AG04450 (cell line): Measurements from ENCODE around the gene KDSR. TPM values are rescaled to one million over a fixed set of nuclear protein-coding genes. Genes with fewer than 3 reads are reported as not detected.

Experiments
- CTCF ChIA-PET: fragments of 300-600, 350-600 bp; formaldehyde crosslinking; extraction: SDS; loops from one replicate; lab custom pipeline; 2022; ENCODE audit warnings: antibody characterized with exemption, inconsistent platforms; lab: Charles Lee
- POLR2A ChIA-PET: fragments of 350-600 bp; formaldehyde crosslinking; extraction: SDS; loops from one replicate; lab custom pipeline; 2021; ENCODE audit warnings: antibody characterized with exemption, inconsistent platforms; lab: Yijun Ruan, JAX
- DNase-seq: peaks from one replicate; pipeline ENCODE4 v3.0.0-alpha.2; 2011; ENCODE audit warnings: low read depth, low spot score
- H3K27ac ChIP-seq: one replicate; pipeline ENCODE4 v1.5.1; 2012; ENCODE audit warnings: low read depth, low read length, control low read depth
- H3K27me3 ChIP-seq: one replicate; pipeline ENCODE4 v1.6.0; 2012; ENCODE audit warnings: low read length; ENCODE audit not compliant: control insufficient read depth, insufficient read depth
- H3K4me3 ChIP-seq: 2 replicates; pipeline ENCODE4 v1.5.1; 2011; ENCODE audit warnings: mild to moderate bottlenecking, low read depth, low read length, control low read depth
- H3K9me3 ChIP-seq: 2 replicates; pipeline ENCODE4 v1.5.1; 2012; ENCODE audit warnings: low read length; ENCODE audit not compliant: control insufficient read depth, insufficient read depth
- polyA plus RNA-seq: library from polyadenylated mRNA; depleted of rRNA; stranded (reverse); fragments of >200 nt; gene quantifications from 2 replicates; pipeline ENCODE4 v1.2.3, GENCODE V29; 2011
- TF ChIP-seq, protein P1 (sequence below): IDR thresholded peaks from 2 replicates; pipeline ENCODE4 v1.5.1; 2011; ENCODE audit warnings: low read depth, low read length, control low read depth, inconsistent platforms

Gene KDSR
- polyA plus RNA-seq, 1 experiment = 39.9 TPM

DNA sequence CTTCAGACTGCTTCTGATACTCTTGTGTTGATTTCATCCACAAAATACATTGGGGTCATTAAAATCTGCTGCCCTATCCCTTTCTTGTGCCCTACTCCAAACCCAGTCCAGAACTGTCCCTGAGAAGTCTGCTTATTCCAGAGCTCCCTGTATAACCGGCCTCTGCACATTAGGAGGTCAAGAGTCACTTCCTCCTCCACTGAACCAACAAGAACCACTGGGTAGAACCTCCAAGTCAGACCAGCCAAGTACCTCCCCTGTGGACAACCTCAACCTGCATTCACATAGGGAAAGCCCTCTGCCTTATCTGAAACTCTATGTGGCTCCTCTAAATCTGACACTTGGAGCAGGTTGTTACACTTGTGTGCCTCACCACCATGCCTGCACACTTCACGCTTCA, 22.1 kb downstream of the KDSR start:
- no peak overlapping the region for H3K4me3 ChIP-seq
- TF ChIP-seq, protein P1, sequence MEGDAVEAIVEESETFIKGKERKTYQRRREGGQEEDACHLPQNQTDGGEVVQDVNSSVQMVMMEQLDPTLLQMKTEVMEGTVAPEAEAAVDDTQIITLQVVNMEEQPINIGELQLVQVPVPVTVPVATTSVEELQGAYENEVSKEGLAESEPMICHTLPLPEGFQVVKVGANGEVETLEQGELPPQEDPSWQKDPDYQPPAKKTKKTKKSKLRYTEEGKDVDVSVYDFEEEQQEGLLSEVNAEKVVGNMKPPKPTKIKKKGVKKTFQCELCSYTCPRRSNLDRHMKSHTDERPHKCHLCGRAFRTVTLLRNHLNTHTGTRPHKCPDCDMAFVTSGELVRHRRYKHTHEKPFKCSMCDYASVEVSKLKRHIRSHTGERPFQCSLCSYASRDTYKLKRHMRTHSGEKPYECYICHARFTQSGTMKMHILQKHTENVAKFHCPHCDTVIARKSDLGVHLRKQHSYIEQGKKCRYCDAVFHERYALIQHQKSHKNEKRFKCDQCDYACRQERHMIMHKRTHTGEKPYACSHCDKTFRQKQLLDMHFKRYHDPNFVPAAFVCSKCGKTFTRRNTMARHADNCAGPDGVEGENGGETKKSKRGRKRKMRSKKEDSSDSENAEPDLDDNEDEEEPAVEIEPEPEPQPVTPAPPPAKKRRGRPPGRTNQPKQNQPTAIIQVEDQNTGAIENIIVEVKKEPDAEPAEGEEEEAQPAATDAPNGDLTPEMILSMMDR = no peak
- H3K9me3 ChIP-seq = no peaks in the 10 kb centered on the region
- POLR2A ChIA-PET = no interaction called here
- H3K27ac ChIP-seq = no peak overlapping the region
- CTCF ChIA-PET = interaction anchor here (1.0 kb wide), 1 partner anchor 94 kb away, joined by 5 read pairs; no protein-coding TSS in a partner anchor
- H3K27me3 ChIP-seq = no peaks in the 10 kb centered on the region
- no peak for DNase-seq

DNA sequence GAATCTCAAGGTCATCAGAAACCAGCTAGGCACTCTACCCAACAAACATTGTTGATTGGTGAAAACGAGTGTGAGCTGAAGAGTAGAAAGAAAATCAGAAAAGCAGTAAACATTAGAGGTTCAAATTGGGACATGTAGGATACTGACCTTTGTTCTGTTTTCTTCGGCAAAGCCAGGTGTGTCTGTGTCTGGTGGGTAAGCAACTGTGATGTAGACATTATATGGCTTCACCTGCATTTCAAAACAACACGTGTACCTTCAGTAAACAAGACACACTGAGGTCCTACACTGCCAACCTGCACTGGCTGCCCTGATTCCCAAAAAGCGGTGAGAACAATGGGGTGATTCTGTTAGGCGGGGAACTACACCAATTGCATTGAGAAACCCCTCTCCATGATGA, 22.7 kb downstream of the KDSR start:
- TF ChIP-seq, protein P1 = no peak
- Histone ChIP-seq H3K9me3 (no peaks in the 10 kb centered on the region), H3K27me3 (no peaks in the 10 kb centered on the region), H3K4me3 (no peak overlapping the region), H3K27ac (no peak overlapping the region)
- ChIA-PET POLR2A (no interaction called here), CTCF (interaction anchor here (1.0 kb wide), 1 partner anchor 95 kb away, joined by 5 read pairs; no protein-coding TSS in a partner anchor)
- no peak for DNase-seq

DNA sequence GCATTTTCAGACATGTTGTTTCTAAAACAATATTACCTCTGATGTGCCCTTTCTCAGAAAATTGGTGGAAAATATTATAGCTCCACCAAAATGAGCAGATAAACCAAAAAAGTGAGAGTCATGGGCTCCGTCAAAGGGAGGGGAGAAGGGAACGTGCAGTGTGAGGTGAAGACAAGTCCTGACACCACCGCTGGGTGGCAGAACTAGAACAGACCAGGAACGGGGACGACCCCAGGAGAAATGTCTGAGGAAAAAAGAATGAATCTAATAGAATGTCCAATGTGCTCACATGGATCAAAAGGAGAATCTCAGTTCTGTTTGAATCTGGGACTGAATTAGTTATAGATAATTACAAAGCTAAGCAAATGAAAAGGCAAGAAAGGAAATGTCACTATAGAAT, 24.8 kb downstream of the KDSR start:
- Histone ChIP-seq H3K9me3 (no peaks in the 10 kb centered on the region), H3K27ac (no peak overlapping the region), H3K27me3 (no peaks in the 10 kb centered on the region), H3K4me3 (no peak overlapping the region)
- TF ChIP-seq, protein P1 = peak; percentile 64
- CTCF ChIA-PET = interaction anchor here (0.5 to 5.1 kb wide), 16 partner anchors 10 to 347 kb away, joined by 3 to 93 read pairs (median 4); partner anchors contain the start of gene BCL2
- no peak for DNase-seq
- POLR2A ChIA-PET = interaction anchor here (0.7 kb wide), 1 partner anchor 24 kb away, joined by 5 read pairs; no protein-coding TSS in a partner anchor

DNA sequence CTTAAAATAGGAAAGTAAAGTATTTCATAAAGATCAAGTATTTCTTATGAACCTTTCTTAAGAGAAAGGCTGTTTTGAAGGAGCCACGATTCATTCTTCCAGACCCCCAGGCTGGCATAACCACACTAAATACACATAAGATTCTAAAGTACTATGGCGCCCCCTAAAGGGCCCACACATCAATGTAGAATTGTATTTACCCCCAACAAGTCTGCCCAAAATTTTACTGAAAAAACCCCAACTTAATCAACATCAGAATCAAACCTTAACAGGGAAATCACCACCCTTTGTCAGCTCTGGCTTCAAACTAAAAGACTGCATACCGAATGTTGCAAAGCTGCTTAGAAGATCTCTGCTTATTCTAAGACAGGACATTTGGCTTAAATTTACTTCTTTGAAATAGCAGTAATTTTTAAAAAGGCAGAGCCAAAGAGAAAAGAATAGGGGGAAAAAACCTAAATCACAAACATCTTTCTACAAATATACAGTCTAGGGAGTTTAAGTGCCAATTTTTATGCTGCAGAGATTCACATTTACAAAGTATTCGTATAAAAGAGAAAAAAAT, 27.0 kb downstream of the KDSR start:
- POLR2A ChIA-PET = interaction anchor here (1.1 kb wide), 1 partner anchor 27 kb away, joined by 3 read pairs; the partner anchor contains the start of gene KDSR
- CTCF ChIA-PET = interaction anchor here (0.6 to 5.1 kb wide), 14 partner anchors 9 to 324 kb away, joined by 3 to 93 read pairs (median 10); no protein-coding TSS in a partner anchor
- Histone ChIP-seq H3K9me3 (no peaks in the 10 kb centered on the region), H3K27ac (no peak overlapping the region), H3K4me3 (no peak overlapping the region), H3K27me3 (no peaks in the 10 kb centered on the region)
- TF ChIP-seq, protein P1 = peak; percentile 55
- no peak for DNase-seq
